Stimulated activated naive CD4-positive, alpha-beta T cell (primary cell): ENCODE results near the gene SLC25A22.
A peak's percentile ranks its signal among the peaks of the same experiment; 100 is the strongest.

ENCODE experiments used
- DNase-seq, 6 experiments: peaks; one replicate each; lab custom pipeline; 2025; lab: John Stamatoyannopoulos, UW

Gene SLC25A22

DNA sequence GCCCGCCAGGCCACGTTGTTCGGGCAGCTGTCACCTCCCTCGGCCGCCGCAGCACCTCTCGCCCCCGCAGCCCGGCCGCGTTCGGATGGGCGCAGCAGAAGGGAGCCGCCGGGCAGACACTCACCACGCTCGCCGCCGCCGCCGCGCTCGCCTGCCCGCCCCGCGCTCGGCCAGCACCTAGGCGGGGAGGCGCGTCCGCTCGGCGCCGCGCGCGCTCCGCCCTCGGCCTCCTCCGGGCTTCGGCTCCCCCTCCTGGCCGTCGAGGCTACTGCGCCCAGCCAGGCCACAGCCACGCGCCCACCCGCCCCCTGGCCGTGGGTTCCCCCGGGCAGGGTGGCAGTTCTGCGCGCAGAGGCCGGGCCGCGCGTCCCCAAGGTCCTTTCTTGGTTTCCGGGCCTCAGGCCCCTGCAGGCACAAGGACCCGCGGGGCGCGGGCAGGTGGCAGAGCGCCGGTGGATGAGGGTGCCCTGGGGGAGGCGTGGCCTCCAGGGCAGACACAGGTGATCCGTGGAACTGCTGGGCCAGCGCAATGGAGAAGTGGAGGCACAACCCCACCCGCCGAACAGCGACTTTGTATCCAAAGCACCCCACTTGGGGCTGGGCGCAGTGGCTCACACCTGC, at the start of gene SLC25A22:
TSS of gene SLC25A22 (minus strand) at position 189 of the 621 bp plus-strand sequence. CDS start 3,275 bp downstream, outside the sequence.
- peak; percentile 58 to 82 (median 76) for DNase-seq

DNA sequence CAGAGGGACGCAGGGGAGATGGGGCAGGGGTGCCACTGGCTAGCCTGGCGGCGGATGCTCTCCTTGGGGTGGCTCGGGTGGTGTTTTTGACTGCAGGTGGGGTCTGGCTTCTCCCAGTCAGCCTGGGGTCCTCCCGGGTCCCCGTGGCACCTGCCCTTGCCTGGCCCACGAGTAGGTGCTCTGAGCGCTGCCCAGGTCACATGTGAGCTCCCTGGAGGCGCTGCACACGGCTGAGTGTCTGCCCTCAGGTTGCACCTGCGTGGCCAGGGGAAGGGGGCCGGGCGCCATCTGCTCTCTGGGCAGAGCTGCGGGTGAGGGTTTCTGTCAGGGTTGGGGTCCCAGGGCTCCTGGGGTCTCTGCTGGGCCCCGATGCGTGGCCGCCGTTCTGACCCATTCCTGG, 49.8 kb upstream of the SLC25A22 start:
- no peak for DNase-seq

DNA sequence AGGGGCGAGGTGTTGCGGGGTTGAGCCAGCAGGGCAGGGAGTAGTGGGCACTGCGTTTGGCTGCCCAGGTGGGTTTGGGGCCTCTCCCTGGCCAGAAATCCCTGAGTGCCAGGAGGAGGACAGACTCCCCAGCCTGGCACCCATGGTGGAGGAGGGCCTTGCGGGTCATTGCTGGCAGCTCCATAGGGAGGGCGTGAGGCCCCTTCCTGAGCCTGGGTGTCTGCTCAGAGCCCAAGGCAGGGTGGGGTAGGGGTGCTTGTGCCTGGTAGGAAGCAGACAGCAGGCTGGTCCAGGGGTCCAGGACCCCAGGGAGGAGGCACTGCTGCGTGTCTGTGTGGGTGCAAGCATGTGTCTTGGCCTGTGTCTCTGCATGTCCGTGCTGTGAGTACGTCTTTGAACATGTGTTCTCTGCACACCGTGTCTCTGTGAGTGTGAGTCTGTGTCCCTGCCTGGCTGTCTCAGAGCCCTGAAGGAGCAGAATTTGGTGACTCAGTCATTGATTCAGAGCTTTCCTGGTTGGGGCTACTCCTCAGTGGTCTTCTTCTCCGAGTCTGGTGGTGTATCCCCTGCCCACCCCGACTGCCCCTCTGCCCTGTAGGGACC, 48.5 kb upstream of the SLC25A22 start:
- no peak for DNase-seq

DNA sequence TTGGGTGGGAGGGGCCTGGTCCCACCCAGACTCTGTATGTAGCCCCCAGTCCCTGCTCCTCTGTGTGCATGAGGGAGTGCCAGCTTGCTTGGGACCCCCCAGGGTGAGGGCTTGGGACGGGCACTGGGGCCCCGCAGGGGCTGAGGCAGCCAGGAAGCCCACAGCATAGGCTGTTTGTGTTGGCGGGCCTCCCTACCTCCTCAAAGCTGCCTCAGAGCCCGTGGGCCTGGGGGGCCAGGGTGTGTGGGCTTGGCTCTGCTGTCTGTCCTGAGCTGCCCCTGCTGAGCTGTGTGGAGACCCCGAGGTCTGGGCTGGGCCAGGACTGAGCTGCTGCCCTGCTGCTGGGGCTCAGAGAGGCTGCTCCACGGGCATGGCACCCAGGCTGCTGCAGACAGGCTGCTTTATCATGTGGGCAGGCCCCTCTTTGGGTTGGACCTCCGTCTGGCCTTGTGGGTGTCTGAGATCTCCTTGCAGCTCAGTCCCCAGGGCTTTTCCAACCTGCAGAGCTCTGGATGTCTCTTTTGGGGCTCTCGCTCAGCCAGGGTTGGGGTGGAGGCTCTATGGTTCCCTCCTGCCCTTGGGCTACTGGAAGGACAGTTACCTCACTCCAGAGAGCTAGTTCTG, 47.9 kb upstream of the SLC25A22 start:
- no peak for DNase-seq

GRCh38 chr11:844693-845644, 46.9 kb upstream of the SLC25A22 start:
- no peak for DNase-seq

DNA sequence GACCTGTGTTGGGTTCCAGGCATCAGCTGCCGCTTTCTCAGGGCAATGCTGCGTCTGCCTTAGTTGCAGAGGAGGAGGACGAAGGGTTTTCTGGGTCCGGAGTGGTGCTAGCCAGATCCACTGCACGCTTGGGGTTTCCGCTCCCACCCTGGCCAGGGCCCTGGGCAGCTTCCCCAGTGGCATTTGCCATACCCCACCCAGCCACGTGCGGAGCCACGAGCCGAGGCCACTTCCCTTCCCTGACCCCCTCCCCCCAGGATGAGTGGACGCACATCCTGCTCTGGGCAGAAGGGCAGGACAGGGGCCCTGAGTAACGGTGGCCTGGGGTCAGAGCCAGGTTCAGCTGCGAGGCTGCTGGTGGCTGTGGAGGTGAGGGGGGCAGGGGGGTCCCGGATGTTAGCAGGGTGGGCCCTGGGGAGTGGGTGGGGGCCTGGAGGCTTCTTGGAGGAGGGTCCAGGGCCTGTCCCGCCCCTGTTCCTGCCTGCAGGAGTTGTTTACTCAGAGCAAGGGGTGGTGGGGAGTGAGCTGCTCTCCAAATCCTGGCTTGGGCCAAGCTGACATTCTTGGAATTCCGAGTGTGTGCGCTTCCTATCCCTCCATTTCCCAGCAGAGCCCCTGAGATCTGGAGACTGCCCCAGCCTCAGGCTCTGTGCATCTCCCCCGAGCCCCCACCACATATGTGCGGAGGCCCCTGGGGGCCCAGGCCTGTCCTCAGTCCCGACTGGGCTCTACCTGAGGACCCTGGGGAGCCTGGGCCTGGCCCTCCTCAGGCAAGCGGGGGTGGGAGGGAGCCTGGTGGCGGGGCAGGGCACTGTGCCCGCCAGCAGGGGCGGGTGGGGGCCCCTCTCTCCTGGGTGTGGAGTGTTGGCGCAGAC, 46.0 kb upstream of the SLC25A22 start:
- no peak for DNase-seq

- DNase-seq: no peak
Observed at GRCh38 chr11:843086-843734, 45.1 kb upstream of the SLC25A22 start.

DNA sequence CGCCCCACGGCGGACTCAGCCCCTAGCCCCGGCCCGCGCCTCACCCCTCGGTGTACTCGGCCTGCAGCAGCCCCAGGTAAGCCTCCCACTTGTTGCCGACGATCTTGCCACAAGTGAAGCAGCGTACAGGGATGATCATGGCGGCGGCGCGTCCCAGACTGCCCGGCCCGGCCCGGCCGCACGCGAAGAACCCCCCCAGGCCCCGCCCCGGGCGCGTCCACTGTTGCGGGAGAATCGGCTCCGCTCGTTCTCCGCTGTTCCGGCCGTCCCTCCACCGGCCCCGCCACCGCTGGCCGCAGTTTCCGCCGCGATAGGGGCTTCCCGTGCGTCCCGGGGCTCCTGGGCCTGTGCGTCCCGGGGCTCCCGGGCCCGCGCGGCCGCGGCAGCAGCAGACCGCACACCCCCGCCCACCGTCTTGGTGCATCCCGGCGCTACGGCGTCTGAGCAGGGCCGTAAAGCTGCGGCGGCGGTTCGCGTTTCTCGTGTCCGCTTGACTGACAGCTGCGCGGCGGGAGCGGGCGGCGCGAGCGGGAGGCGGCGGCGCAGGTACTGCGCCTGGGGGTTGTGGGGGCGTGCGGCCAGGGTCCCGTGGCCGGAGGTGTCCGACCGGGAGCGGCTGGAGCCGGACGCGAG, 44.4 kb upstream of the SLC25A22 start, which contains the start of the genes POLR2L and TSPAN4:
TSS of gene POLR2L (minus strand) at position 160 of the 633 bp plus-strand sequence. CDS start at position 139, 21 bp downstream.
TSS of gene TSPAN4 (plus strand) at position 483 of the 633 bp plus-strand sequence. CDS start 7,453 bp downstream, outside the sequence.
- DNase-seq: peak; percentile 64 to 91 (median 80)

GRCh38 chr11:841981-842369, 43.9 kb upstream of the SLC25A22 start:
- DNase-seq: no peak

DNA sequence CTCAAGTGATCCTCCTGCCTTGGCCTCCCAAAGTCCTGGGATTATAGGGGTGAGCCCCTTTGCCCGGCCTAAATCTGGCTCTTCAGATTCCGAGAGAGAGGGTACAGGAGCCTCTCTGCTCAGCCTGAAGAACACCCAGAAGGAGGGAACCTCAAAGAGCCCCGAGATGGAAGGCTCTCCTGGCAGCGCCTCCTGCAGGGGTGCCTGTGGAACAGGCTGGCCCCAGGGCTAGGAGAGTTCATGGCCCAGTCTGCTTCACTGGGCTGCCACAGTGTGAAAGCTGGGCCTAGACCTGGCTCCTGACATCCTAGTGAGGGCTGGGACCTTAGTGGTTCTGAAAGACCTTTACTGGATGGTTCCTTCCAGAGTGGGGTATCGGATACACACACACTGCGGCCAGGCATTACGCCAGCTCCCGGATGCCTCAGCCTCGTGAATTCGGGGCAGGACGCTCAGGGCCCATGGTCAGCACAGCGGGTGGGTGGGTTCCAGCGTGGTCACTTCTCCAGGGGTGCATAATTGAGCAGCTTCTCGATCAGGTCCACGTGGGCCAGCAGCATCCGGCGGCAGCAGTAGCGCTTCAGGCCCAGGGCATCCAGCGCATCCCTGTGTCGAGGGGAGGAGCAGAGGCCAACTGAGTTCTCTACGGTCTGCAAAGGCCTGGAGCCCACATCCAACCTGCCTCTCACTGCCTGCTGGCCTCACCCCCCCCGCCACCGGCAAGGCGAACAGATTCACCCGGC, 42.0 kb upstream of the SLC25A22 start:
- DNase-seq: no peak

GRCh38 chr11:839280-839623, 41.2 kb upstream of the SLC25A22 start:
- no peak for DNase-seq

DNA sequence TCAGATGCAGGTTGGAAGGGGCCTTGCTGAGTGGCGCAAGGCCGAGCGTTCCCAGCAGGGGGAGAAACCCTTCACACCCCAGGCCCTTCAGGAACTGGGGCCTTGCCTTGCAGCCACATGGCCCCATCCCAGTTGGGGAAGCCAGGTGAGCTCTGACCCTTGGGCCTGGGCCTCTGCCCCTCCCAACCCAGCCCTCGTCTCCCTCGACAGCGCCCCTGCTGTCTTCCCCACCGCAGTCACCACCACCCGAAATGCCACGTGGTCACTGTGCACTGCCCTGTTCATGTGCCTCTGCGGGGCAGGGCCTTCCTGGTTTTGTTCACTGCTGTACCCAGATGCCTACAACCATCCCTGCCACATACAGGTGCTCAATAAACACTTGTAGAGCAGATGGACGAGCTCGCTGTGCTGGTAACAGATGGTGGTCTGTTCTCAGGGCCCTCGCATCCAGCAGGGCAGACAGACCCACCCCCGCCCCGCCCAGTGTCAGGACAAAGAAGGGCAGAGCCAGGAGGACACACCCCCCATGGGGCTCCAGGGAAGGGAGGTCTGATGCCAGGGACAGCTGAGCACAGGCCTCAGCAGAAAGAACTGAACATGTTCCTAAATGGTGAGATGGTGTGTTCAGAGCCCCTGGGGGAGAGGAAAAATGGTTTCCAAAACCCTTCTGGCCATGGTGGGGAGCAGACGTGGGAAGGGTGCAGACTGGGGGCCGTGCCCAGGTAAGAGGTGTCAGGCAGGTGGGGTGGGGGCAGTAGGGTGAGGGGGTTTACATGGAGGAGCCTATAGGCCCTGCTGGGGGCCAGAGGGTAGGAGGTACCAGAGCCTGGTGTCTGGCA, 40.6 kb upstream of the SLC25A22 start:
- DNase-seq: no peak

- no peak for DNase-seq
Observed at GRCh38 chr11:837990-838307, 39.9 kb upstream of the SLC25A22 start.

DNA sequence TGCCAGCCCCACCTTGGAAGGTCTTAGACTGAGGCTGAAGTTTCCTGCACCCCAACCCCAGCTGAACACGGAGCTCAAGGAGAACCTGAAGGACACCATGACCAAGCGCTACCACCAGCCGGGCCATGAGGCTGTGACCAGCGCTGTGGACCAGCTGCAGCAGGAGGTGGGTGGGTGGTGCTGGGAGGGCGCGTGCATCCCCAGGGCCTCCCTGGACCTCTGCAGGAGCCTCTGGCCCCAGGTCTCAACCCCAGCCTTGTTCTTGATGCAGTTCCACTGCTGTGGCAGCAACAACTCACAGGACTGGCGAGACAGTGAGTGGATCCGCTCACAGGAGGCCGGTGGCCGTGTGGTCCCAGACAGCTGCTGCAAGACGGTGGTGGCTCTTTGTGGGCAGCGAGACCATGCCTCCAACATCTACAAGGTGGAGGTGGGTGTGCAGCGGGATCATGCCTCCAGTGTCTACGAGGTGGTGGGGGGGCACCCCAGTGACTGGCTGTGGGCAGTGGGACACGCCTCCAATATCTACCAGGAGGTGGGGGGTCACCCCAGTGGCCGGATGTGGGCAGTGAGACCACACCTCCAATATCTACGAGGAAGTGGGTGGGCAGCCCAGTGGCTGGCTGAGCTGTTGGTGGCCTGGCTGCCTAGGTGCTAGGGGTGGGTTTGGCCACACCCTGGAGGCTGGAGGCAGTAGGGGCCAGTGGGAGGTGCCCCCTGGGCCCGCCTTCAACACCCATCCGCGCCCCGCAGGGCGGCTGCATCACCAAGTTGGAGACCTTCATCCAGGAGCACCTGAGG, 39.3 kb upstream of the SLC25A22 start:
- DNase-seq: no peak

GRCh38 chr11:836700-837099, 38.6 kb upstream of the SLC25A22 start:
- no peak for DNase-seq

DNA sequence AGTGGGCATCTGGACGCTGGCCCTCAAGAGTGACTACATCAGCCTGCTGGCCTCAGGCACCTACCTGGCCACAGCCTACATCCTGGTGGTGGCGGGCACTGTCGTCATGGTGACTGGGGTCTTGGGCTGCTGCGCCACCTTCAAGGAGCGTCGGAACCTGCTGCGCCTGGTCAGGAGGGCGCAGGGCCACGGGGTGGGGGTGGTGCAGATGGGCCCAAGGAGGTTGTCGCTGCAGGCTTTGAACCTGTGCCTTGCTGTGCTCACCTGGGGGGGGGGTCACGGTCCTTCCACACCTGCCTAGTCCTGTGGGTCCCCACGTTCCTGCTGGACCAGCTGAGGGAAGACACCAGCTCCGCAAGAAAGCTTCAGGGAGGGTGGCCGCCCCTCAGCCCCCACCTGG, 38.2 kb upstream of the SLC25A22 start:
- DNase-seq: no peak

DNA sequence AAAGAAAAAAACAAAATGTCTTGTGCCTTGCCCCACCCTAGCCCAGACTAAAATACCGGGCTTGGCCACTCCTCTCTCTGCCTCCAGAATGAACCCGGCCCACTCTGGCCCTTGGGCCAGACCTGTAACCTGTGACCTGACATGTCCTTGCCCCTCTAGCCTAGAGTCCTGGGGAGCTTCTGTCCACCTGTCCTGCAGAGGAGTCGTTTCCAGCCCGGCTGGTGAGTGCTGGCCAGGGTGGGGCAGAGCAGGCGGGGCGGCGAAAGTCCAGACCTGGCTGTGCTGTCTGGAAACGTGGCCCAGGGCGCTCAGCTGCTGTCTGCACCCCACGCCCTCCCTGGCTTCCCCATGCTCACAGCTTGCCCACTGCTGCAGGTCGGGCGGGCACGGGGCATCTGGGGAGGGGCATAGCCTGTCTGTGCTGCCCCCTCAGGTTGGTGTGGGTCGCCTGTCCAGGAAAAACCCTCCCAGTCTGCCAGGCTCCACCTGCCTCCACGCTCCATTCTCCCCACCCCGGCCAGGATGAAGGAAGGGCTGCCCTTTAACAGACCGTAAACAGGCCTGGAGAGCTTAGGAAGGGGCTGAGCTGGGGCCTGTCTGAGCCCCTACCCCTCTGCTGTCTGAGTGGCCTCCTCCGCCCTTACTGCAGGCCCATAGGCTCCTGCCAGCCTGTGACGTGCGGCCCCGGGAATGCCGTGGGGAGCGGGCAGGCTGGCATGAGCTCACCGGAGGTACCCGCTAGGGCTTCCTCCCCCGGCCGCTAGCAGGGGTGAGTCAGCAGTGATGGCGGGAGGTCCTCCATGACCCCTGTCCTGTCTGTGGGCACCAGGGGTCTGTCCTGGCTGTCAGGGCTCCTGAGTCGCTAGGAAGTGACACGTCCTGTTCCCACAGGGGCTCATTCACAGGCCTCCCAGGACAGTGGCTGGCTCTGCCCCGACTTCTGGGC, 36.6 kb upstream of the SLC25A22 start:
- DNase-seq: no peak
